ENCODE data around the gene S100A3.
A peak's percentile ranks its signal among the peaks of the same experiment; 100 is the strongest.

Gene S100A3

DNA sequence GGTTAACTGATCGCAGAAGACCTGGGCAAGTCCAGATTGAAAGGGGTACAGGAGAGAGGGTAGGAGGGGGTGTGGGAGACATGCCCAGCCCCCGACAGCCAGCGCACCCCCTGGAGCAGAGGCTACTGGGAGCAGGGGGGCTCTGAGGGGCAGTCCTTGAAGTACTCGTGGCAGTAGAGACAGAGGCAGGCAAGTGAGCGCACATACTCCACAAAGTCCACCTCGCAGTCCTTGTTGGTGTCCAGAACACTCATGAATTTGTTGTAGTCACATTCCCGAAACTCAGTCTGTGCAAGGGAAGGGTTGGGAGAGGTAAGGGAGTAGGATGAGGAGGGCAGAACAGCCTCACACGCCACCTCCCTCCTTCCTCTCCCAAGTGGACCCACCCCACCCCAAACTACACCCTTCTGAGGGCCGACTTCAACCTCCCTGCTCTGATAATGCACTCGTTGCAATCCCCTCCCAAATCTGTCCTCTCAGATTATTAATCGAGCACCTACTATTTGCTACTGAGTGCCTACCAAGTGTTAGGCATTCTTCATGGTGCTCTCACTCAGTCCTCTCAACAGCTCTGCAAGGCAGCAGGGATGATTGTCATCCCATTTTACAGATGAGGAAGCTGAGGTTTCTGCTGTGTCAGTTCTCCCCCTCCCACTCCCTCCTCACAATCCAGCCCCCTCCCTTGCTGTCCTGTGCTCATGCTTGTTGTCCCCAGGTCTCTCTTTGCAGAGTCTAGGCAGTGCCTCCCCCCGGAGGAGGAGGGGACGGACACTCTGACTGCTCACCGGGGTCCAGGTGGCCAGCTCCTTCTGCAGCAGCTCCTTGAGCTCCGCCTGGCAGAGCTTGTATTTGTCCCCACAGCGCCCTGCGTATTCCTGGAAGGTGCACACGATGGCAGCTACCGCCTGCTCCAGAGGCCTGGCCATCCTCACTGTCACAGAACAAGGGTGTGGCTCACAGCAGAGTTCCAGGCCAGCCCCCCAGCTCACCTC is 1.2 kb downstream of the S100A3 start:
- no peak for DNase-seq

DNA sequence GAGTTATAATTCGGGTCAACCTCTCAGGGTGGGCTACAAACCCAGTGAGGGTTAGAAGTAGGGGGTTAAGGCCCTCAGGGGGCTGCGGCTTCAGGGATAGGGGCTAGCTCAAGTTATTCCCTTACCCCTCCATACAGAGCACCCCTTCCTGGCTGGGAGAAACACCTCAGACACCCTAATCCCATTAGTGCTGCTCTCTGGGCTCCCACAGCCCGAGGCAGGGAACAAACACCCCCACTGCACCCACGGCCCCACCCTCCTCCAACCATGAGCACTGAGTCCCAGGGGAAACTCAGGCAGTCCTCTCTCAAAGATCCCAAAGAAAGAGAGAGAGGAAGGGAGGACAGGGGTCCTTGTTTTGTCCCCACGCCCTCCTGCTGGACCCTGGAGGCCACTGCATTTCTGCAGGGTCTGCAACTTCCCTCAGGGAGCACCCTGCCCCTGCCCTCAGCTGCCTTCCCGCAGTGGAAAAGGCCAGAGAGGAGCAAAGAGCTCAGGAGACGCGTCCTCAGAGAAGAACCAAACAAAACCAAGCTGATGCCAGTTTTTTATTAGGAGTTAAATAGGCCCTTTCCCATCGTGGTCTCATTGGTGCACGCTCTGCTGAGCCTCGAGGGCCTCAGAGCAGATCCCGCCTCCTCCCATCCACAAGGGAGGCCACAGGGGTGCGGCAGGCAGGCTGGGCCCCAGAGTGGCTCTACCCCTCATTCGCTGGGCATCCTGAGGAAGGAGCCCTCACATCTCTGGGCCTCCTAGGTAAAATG is 2.1 kb downstream of the S100A3 start:
- DNase-seq, result no peak

DNA sequence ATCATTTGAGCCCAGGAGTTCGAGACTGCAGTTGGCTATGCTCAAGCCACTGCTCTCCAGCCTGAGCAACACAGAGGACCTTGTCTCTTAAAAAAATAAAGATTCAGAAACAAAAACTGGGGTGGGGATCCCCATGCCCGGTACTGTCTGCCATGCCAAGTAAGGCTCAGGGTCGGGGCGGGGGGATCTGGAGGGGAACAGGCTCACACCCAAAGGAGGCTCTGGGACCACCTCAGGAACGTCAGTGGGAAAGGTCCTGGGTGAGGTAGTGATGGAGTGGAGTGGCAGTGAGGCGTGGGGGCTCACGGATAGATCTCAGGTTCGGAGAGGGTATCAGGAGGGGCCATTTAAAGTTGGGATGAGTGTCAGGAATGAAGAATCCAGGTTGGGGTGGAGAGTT is 2.7 kb downstream of the S100A3 start:
- no peak for DNase-seq

DNA sequence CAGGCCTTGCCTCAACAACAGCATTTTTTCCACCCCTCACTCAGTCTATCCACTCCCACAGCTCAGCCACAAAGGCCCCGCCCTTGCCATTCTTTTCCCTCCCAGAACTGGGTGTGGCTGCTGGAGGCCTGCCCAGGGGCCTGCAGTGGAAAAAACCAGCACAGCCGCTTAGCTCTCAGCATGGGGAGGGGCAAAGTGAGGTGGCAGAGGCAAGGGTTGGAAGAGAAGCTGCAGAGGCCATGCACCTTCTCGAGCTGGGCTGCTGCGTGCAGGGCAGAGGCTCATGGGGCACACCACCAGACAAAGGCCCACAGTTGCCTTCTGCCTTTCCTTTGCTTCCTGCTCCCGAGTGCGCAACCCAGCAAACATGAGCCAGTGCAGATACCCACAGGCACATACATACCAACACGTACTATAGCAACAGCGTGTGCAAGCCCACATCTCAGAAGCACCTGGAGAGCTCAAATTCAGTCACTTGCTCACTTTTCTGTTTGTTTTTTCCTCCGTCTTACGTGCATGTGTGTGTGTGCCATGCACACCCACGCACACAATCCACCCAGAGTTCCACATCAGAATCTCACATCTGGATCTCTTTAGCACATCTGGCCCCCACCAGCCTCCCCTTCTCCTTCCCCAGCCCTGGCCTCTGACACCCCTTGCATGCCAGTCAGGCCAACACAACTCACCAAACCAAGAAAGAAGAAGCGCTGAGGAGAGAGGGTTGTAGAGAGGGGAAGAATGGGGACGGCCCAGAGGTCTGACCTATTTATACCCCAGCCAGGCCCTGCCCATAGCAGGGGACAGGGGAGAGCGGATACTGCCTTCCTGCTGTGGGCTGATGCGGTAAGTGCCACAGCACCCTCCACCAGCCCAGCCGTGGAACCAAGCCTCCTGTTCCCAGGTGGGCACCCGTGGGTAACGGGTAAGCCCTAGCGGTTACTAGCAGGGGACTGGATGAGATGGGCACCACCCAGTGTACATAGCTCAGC is 3.7 kb downstream of the S100A3 start, which contains the start of gene S100A4:
TSS of gene S100A4 (minus strand) at position 740 of the 989 bp plus-strand sequence. CDS start 1,012 bp downstream, outside the sequence.
- peak; percentile 87 for DNase-seq

DNA sequence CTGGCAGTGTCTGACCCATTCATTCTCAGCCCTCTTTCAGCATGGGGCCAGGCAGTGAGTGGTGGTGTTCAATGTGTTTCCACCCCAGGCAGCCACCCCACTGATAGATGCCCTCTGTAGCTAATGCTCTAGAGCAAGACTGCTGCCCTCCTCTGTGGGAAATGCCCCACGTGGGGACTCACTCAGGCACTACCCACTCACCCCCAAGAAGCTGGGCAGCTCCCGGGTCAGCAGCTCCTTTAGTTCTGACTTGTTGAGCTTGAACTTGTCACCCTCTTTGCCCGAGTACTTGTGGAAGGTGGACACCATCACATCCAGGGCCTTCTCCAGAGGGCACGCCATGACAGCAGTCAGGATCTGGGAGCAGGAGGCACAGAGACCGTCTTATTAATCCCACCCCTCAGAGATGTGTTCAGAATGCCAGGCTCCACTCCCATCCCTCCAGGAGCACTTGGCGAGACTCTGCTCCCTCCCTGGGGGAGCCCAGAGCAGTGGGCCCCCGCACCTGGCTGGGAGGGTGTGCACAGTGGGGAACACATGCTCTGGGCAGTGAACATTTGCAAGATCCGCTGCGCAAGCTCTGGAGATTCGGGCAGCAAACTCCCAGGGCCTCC is 4.5 kb downstream of the S100A3 start:
- no peak for DNase-seq

DNA sequence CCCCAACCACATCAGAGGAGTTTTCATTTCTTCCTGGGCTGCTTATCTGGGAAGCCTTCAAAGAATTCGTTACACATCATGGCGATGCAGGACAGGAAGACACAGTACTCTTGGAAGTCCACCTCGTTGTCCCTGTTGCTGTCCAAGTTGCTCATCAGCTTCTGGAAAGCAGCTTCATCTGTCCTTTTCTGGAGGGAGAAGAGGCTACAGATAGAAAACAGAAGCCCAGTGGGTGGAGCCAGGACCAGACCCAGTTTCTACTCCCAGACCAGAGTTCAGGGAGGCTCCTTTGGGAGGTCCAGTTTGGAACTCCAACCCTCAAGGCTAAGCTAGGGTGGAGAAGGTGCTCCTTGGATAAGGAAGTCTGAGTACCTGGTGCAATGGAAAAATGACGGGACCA is 5.3 kb downstream of the S100A3 start:
- no peak for DNase-seq

DNA sequence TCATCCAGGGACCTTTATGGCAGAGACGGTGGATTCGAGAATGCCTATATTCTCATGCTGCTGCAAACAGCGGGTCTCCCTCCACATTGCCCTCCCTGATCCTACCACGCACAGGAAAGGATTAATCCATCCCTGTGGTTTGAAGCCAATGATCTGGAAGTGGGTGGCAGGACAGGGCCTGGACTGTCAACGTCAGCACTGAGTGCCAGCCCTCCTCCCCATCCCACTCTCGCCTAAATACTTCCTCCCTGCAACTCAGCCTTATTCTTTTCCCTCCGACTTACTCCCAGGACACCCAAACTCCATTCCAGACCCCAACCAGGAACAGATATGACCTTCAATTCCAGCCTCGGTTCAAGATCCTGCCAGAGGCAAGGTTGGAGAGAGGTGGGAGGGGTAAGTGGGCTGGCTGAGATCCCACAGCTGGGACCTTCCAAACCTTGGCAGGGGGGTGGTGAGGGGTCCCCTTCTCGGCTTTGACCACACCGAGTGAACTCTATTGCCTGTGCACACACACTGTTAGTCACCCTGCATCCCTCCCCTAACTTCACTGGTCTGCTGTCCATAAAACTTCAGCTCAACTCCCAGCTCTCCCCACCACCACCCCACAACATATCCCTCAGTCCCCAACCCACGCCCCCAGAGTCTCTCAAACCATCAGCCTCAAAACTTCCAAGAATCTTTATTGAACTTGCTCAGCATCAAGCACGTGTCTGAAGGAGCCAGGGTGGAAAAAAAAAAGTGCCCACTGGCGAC is 5.9 kb downstream of the S100A3 start:
- no peak for DNase-seq

DNA sequence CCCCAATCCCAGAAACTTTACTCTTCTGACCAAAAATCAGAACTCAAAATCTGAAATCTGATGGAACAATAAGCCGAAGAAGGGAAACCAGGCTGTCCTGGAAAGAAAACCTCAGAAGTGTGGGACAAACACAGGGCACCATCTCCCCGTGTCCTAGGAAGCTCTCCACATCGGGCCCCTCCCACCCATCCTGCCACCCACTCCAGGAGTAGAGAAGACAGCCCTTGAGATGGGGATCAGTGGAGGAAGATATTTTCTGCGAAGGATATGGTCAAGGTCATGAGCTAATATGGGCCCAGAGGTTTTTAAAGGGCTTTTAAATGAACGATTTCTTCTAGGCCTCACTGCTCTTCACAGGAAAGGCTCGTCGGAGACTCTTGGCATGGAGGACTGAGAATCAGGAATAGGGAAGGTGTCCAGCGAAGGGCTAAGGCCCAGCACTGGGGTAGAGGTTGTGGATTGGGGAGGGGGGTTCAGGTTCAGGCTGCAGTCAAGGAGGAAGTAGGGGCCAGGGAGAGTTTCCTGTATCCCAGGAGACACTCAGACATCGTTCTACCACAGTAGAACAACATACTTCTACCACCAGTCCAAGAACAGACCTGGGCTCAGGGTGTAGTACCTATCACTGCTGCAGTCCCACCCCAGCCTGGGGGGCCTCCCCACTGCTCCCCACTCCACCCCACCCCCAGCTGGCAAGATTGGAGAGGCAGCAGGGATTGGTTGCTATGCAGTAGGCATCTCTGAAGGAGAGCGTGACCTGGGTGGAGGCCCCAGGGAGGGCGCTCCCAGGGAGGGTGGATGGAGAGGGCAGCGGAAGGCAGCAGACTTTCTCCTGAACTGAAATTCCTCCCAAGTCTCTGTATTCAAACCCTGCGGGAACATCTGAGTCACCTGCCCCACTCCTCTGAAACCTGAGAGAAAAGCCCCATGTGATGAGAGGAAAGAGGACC is 7.1 kb downstream of the S100A3 start:
- DNase-seq, result no peak

DNA sequence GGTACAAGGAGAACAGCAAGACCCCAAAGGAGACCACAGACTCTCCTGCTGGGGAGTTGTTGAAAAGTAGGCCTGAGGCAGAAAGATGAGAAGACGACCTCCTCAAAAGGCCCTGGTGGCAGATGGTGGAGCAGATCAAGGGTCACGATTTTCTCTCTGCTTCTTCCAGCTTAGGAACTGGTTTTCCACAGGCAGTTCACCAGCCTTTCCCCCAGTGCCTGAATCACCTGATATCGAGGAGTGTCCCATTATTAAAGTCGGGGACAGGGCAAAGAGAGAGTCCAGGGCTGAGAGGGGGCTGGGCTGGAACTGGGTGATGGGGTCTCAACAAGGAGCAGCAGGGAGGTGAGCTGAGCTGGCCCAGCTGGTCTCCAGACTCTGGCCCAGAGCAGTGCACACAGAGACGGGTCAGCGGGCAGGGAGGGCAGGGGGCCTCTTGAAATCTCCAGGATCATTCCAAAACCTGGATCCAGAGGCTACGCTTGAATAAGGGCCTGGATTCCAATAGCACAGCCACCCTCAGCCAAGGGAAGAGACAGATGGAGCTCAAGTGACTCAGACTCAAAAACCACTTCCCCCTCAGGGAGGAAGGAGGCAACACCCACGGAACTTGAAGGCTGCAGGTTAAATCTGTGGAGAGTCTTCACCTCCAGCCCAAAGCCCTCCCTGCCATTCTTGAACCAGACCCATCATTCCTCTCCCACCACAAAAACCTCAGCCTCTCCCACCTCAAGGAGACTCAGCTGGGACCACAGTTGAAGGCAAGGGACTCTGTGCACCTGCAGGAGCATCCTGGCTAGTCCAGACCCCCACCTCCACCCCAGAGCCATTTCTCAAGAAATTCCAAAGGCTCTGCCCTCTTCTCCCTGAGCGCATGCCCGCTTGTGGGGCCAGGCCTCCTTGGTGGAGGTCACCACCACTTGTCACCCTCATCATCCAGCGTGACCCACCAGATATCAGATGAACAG is 8.4 kb downstream of the S100A3 start, which contains the start of gene S100A5:
TSS of gene S100A5 (minus strand) at position 541 of the 968 bp plus-strand sequence. CDS start 743 bp downstream, outside the sequence.
- DNase-seq, result no peak

DNA sequence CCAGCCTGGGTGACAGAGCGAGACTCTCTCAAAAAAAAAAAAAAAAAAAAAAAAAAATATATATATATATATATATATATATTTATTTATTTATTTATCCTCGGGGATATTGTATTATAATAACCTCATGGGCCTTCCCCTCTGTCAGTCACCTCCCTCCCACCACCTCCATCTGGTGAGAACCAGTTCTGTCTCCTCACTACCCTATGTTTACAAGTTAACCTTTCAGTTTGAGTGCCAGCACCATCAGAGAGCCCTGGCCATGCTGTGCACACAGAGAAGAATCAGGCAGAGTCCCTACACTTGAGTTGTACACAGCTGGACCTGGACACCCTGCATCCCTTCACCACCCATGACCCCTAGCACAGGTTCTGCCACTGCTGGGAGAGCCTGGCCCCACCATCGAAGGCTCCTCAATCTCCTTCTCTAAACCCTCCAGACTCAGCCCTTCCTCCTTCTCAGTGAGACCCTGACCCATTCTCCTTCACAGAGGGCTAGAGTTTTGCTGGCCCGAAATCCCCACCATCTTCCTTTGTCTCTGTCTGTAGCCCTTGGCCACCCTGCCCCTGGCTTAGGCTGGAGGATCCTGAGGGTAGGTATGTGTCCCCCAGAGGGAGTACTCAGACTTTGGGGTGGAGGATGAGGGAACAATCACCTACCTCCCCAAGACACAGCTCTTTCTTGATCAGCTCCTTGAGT is 9.5 kb downstream of the S100A3 start:
- DNase-seq, result no peak

DNA sequence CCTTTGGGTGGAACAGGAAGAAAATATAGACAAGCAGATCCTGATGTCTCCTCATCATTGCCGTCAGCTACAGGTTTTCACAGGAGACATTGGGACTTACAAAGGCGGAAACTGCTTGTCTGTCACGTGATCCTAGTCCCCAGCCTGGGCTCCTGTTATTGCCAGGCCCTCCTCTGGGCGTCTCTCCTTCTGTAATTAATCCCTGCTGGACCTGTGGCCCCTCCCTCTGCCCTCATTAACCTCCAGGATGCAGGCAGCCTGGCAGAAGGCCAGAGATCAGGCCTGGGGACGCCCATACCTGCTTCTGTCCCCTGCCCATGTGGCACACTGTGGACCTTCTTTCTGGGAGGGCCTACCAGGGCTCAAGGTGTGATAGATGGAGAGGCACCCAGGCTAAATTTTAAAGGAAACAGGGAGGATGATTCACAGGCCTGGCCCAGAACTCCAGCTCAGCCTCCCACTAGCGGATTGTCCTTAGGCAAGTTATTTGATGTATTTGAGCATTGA is 10.7 kb downstream of the S100A3 start:
- no peak for DNase-seq

DNA sequence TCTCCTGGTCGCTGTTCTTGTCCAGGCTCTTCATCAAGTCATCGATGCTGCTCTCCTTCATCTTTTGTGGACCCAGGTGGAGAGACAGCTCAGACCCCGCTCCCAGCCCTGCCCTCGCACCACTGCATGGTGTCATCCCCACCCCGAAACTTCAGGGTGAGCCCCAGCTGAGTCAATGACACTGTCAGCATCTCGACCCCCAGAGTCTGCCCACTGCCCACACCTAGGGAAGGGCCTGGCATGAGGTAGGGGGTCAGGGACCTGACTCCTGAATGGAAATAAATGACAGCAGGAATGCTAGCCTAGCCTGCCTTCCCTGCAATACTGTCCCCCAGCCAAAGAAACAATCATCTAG is 11.7 kb downstream of the S100A3 start:
- no peak for DNase-seq

DNA sequence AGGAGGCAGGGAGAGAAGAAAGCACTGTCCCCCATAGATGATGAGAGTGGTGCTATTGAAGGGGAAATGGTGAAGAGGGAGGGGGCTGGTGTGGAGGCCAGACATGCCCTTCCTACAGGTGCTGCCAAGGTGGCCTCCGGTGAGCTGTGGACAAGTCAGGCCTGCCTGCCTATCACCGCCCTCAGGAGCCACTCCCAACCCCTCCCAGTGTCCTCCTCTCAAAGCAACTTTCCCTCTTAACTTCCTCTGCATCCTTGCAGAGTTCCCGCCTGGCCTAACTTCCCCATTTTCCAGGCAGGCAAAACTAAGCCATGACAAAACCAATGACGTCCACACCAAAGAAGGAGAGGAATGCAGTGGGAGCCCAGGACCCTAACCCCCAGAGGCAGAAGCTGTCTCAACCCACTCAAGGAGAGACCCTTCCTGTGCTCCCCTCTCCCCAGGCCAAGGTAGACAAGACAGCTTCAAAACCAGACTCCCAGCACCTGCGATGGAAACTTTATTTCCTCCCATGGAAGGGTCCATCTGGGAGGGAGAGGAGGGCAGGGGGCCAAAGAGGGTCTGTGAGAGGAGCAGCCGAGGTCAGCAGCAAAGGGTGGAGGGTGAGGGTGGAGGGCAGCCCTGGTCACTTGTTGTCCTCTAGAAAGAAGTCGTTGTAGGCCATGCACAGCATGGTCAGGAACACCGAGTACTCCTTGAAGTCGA is 12.2 kb downstream of the S100A3 start:
- DNase-seq, result no peak

DNA sequence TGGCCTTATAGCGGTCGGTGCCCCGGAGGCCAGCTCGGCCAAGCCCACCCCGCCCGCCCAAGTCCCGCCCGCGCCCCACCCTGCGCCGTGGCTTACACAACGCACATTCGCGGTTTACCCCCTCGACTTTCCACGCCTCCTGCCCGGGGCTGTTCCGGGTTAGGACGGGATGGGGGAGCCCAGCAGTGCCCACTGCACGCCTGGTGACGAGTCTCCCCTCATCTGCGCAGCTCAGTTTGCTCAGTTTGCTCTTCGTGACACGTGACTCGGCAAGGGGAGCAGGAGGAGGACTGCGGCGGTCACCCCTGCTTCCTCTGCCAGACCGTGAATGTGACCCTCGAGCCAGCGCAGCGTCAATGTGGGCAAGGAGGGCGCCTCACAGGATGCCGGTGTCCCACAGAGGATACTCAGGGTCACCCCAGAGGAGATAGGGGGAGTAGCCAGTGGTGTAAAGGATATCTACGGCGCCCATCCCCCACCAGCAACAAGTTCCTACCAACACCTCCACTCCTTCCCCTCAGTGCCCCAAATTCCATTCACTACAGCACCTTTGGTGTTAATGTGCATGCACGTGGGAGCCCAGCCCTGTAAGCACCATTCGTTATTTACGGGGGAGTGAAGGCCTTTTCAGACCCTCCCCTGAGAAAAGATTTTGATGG is 12.9 kb downstream of the S100A3 start:
- DNase-seq, result peak; percentile 80

DNA sequence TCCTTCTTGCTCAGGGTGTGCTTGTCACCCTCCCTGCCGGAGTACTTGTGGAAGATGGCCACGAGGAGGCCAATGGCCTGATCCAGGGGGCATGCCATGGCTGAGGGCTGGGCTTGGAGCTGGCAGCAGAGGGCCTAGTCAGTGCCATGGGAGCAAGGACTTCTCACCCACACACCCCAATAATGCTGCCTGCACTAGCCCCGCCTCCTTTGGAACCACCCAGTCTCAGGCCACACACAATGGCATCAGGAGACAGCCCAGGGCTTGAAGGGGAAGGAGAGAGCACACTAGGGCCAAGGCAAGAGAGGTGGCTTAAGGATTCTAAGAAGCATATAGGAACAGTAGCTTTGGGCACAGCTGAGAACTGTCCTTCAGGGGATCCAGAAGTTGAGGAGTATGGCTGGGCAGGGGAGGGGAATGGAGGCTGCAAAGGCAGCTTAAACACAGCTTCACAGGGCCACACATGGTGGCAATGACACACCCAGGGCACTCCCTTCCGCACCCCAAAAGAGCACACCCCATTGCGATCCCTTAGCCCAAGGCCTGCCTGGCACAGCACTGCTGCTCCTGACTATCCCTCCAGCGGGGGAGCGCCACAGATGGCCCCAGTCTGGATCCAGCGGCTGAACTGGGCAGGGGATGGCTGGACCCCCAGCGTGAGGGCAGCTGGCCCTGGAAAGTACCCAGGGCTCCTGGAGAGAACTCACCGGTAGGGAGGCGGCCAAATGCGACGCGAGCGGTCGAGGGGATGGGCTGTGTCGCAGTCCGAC is 13.6 kb downstream of the S100A3 start, which contains the start of gene S100A6:
TSS of gene S100A6 (minus strand) at position 750 of the 770 bp plus-strand sequence. CDS start at position 98, 652 bp downstream.
- DNase-seq, result no peak

DNA sequence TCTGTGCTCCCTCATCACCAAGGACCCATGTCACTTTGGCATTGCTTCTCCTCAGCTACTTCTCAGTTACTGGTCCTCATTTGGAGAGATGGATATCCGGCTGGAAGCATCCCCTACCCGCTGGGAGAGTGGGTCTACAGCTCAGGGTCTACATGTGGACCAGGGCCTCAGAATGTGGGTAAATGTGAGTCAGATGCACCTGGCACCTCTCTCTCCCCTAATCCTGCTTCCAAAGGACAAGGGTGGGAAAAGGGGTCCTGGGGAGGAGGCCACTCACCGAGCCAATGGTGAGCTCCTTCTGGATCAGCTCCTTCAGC is 14.2 kb downstream of the S100A3 start:
- DNase-seq, result no peak
